NCI-H2081 treated with DMSO at 0.1 percent for 48 hours (cell line): ENCODE data around the gene ADIPOR1.
"Not testable (repeated sequence)": the region's sequence is repeated elsewhere in the genome, so short reads cannot be mapped to it uniquely, and the experiment has no call there.

Experiments used
- DNase-seq: peaks from one replicate; lab custom pipeline; 2025; lab: John Stamatoyannopoulos, UW

Gene ADIPOR1

DNA sequence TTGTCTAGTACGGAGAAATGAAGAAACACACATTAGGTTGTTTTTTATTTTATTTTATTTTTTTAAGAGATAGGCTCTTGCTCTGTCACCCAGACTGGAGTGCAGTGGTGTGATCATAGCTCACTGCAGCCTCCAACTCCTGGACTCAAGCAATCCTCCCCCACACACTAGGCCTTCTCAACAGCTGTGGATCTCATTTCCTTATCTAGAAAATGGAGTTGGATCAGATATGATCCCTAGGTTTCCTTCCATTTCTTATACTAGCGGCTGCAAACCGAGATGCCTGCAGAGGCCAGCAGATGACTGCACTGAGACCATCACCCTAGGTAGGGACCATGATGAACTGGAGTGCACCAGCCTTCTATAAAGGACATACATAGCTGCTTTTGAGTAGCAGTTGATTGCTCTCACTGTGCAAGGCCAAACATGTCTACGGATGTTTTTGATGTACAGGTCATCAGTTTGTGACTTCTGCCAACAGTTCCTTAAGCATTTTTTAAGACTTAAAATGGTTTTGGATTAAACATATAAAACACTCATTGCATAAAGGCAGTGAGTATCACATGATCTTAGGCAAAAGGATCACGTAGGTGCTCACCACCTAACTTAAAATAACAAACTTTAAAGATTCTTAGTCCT lies 19.7 kb downstream of the ADIPOR1 start:
- DNase-seq, result no peak

DNA sequence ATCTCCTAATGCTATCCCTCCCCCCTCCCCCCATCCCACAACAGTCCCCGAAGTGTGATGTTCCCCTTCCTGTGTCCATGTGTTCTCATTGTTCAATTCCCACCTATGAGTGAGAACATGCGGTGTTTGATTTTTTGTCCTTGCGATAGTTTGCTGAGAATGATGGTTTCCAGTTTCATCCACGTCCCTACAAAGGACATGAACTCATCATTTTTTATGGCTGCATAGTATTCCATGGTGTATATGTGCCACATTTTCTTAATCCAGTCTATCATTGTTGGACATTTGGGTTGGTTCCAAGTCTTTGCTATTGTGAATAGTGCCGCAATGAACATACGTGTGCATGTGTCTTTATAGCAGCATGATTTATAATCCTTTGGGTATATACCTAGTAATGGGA lies 21.7 kb downstream of the ADIPOR1 start:
- not testable (repeated sequence) for DNase-seq

DNA sequence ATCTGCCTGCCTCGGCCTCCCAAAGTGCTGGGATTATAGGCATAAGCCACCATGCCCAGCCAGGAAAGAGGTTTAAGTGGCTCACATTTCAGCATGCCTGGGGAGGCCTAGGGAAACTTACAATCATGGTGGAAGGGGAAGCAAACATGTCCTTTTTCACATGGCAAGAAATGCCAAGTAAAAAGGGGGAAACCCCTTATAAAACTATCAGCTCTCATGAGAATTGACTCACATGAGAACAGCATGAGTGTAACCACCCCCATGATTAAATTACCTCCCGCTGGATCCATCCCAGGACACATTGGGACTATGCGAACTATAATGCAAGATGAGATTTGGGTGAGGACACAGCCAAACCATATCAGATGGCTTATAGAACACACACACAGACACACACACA lies 22.3 kb downstream of the ADIPOR1 start:
- DNase-seq, result no peak

DNA sequence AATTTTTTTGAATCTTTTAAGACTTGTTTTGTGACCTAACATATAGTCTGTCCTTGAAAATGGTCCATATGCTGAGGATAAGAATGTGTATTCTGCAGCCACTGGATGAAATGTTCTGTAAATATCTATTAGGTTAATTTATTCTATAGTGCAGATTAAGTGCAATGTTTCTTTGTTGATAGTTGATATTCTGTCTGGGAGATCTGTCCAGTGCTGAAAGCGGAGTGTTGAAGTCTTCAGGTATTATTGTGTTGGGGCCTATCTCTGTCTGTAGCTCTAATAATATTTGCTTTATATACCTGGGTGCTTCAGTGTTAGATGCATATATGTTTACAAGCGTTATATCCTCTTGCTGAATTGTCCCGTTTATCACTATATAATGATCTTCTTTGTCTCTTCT lies 23.4 kb downstream of the ADIPOR1 start:
- DNase-seq, result no peak

DNA sequence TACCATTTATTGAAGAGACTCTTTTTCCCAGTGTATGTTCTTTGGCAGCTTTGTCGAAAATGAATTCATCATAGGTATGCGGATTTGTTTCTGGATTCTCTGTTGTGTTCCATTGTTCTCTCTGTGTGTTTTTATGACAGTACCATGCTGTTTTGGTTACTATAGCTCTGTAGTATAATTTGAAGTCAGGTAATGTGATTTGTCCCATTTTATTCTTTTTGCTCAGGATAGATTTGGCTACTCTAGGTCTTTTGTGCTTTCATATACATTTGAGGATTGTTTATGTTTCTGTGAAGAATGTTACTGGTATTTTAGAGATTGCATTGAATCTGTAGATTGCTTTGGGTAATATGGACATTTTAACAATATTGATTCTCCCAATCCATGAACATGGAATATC lies 25.6 kb downstream of the ADIPOR1 start:
- no peak for DNase-seq

DNA sequence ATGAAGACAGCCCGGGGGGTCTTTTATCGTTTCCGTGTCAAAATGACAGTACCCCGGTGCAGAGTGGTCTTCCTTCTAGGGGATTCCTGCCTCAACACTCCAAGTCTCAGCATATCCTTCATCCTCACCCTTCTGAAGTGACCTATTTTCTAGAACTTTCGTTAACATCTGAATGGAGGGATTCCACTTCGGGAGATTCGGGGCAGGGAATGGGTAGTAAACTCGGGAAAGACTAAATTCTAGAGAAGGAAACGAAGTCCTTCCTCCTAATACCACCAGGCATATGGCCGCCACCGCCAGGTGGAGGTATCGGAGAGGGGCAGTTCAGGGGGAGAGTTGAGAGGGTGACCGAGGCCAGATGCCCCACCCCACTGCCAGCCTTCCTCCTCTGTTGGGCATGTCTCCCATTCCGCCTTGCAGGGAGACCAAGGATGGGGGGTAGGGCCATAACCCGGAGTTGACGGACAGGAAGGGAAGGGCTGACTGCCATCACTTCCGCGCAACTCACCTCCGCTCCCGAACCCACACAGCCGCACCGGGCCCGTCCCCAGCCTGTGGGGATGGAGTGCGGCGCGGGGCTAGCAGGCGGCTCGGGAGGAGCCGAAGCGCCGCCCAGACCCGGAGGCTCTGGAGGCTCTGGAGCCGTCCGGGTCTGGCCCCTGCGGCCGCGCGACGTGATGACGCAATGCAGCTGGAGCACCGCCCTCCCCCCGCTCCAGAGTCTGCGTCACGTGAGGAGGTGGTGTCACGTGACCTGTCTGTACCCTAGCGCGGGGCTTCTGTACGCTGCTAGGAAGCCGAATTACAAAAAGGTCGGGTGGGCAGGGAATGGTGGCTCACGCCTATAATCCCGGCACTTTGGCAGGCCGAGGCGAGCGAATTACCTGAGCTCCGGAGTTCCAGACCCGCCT lies 31.3 kb downstream of the ADIPOR1 start, which contains the start of gene KLHL12:
Gene KLHL12 (minus strand): TSS at position 654 of the 911 bp plus-strand sequence. CDS start 2,072 bp downstream, outside the sequence.
- peak; percentile 88 for DNase-seq

DNA sequence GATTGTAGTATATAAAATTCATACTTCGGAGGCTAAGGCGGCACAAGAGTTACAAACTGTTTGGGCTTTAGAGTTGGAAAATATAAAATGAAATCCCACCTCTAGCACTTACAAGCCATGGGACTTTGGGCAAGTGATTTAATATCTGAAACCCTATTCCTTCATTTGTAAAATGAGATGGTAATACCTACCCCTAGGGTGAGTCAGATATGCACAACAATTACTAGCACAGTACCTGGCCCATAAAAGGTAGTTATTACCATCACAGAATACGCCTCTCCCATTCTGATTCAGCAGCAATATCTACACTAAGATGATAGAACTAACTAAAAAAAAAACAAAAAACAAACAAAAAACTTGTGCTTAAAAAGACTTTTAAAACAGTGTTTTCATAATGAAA lies 34.6 kb downstream of the ADIPOR1 start:
- DNase-seq, result peak; percentile 69

DNA sequence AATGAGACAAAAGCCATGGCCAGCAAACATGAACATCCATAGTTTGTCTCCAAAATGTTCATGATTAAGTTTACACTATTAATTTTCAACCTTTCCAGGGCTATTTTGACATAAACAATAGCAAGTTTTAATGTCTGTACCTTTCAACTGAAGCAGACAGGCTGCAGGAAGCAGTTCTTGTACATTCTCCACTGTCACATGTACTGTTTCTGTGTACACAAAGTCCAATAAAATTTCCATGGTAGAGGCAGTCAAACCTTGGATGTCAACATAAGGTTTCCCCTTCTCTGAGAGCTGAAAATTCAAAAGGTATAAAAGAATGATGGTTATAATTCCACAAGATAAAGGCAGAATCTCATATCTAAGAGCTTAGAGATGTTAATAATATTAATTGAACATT lies 38.5 kb downstream of the ADIPOR1 start:
- DNase-seq, result no peak

DNA sequence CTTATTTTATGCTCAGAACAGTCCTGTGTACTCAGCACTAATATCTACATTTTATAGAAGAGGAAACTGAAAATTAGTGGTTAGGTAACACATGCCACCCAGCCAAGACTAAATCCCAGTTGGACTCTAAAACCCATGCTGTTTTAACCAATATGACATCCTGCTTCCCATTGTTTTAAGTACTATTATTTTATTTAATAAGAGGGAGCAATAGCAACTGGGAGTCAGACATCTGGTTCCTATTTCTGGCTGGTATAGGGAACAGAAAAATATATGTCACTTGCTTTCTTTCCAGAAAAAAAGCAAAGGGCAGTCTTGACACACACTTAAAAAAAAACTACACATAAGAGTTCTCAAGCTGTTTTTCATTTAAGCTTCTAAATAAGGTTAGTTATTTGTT lies 43.0 kb downstream of the ADIPOR1 start:
- DNase-seq, result peak; percentile 75

DNA sequence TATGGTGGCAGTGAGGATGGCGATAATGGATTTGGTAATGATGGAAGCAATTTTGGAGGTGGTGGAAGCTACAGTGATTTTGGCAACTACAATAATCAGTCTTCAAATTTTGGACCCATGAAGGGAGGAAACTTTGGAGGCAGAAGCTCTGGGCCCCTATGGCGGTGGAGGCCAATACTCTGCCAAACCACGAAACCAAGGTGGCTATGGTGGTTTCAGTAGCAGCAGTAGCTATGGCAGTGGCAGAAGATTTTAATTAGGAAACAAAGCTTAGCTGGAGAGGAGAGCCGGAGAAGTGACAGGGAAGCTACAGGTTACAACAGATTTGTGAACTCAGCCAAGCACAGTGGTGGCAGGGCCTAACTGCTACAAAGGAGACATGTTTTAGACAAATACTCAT lies 45.6 kb downstream of the ADIPOR1 start:
- not testable (repeated sequence) for DNase-seq

DNA sequence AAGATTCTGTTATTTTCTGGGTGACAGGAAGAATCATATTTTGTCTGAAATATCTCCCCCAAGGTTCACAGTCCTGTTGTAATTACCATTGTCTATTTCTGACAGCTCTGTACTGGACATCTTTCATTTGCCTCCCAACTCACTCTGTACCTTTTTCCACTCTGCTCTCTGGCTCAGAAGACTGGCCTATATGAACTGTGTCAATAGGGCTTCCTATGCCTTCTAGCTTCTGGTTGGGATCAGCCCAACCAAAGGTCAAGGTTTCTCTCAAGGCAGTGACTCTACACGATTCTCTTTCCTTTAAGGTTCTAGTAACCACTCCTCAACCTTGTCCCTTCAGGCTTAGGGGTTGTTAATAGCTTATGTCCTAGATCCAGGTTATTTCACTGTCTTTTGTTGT lies 48.6 kb downstream of the ADIPOR1 start:
- no peak for DNase-seq

DNA sequence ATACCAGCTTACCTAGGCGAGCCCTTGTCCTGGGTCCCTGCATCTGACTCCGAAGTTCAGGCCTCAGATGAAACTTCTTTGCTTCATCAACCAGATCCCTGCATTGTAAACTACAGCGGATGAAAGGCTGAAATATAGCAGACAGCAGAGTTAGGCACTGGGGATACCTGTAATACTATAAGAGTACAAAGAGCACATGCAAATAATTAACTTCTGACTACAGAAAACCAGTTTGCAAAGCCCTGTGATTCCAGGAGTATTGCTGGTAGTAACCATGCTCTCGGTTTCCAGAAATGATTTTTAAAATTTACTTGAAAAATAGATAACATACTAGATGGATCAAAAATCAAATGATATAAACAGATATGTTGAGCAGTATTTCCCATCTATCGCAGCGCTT lies 49.1 kb downstream of the ADIPOR1 start:
- DNase-seq, result no peak

DNA sequence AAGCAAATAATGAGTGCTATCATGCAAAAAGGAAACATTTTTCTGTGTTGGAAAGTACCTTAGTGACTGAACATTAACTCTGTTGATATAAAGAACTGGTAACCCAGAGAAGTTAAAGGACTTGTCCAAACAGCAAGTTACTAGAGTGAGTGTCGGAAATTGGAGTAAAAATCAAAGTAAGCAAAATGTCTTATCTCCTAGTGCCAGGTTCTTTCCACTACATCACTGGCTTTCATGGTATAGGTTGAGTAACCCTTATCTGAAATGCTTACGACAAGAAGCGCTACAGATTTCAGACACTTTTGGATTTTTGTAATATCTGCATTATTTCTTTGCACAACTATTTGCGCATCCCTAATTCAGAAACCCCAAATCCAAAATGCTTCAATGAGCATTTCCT lies 52.8 kb downstream of the ADIPOR1 start:
- DNase-seq, result no peak

DNA sequence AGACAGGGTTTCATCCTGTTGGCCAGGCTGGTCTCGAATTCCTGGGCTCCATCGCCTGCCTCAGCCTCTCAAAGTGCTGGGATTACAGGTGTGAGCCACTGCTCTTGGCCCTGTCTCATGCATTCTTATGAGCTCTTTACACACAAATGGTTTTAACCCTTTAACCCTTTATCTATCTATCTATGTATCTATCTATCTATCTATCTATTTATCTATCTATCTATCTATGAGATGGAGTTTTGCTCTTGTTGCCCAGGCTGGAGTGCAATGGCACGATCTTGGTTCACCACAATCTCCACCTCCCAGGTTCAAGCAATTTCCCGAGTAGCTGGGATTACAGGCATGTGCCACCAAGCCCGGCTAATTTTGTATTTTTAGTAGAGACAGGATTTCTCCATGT lies 54.3 kb downstream of the ADIPOR1 start:
- not testable (repeated sequence) for DNase-seq

DNA sequence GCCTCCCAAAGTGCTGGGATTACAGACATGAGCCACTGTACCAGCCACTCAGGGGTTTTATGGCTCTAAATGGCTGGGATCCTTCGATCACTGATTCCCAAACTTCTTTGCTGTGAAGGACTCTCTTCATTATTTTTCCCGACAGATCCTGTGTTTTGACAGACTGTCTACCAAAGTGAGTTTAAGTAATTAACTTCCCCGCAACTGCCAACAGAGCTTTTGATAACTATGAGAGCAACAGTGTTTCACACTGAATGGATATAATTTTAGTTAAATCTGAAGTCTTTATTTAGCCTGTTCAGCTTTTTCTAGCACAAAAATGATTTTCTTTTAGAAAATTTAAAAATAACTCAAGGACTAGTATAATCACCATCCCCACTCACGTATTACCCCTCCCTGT lies 56.6 kb downstream of the ADIPOR1 start:
- no peak for DNase-seq

DNA sequence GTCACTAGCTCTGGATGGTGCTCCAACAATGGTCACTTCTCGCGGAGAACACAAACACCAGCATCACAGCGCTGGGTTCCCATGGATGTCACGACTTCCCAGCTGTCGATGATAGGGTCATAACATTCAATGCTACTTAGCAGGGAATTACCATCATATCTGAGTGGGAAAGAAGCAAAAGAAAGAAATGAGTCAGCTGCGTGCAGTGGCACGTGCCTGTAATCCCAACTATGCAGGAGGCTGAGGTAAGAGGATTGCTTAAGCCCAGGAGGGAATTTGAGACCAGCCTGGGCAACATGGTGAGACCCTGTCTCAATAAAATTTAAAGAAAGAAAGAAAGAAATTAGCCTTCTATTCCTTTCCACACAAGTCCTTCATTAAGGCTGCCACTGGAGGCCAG lies 65.6 kb downstream of the ADIPOR1 start:
- DNase-seq, result no peak
